ENCODE data around the gene RANBP1. TPM values are rescaled to one million over a fixed set of nuclear protein-coding genes. Genes with fewer than 3 reads are reported as not detected.

RANBP1 gene
- total RNA-seq, 1 donor from 2014 or later, result 177 TPM

DNA sequence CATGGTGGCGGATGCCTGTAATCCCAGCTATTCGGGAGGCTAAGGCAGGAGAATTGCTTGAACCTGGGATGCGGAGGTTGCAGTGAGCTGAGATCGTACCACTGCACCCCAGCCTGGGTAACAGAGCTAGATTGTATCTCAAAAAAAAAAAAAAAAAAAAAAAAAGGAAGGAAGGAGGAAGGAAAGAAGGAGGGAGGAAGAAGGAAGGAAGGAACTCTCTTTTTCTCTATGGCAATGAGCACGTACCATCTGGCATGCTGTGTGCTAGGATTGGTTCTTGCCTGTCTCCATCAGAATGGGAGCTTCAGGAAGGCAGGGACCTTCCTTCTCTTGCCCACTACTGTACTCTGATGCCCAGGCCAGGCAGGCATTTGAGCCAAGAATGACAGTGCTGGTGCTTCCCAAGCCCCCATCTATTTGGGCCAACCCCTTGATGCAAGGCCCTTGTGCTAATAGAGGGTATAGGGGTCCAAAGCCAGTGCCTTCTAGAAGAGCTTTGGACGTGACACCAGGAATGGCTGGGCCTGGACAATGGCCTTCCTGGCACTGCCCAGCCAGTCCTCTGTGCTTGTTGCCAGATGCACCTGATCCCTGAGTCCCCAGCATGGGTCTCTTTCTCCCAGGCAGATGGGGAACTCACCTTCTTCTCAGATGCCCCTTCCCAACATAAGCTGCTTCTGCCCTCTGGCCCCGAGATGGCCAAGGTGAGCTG is 46.4 kb upstream of the RANBP1 start:
- Histone ChIP-seq H3K27ac (no peak overlapping the region), H3K4me1 (no peaks in the 10 kb centered on the region), H3K27me3 (no peaks in the 10 kb centered on the region), H3K9me3 (no peaks in the 10 kb centered on the region), H3K36me3 (no peaks in the 10 kb centered on the region), H3K4me3 (no peak overlapping the region)
- TF ChIP-seq POLR2AphosphoS5 (IDR thresholded peaks at IDR 0.05; ENCODE audit: insufficient read depth in 1 of 2, low read depth in 1 of 2), result no peak
- TF ChIP-seq, protein P1, sequence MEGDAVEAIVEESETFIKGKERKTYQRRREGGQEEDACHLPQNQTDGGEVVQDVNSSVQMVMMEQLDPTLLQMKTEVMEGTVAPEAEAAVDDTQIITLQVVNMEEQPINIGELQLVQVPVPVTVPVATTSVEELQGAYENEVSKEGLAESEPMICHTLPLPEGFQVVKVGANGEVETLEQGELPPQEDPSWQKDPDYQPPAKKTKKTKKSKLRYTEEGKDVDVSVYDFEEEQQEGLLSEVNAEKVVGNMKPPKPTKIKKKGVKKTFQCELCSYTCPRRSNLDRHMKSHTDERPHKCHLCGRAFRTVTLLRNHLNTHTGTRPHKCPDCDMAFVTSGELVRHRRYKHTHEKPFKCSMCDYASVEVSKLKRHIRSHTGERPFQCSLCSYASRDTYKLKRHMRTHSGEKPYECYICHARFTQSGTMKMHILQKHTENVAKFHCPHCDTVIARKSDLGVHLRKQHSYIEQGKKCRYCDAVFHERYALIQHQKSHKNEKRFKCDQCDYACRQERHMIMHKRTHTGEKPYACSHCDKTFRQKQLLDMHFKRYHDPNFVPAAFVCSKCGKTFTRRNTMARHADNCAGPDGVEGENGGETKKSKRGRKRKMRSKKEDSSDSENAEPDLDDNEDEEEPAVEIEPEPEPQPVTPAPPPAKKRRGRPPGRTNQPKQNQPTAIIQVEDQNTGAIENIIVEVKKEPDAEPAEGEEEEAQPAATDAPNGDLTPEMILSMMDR (IDR thresholded peaks at IDR 0.05), result no peak
- no peak for TF ChIP-seq POLR2A (IDR thresholded peaks at IDR 0.05)
- DNase-seq (ENCODE audit: extremely low spot score in 2 of 2), result peak in 1 of 2 donors; percentile 84
- intact Hi-C loops (cut with DNase I), result no loop called here

DNA sequence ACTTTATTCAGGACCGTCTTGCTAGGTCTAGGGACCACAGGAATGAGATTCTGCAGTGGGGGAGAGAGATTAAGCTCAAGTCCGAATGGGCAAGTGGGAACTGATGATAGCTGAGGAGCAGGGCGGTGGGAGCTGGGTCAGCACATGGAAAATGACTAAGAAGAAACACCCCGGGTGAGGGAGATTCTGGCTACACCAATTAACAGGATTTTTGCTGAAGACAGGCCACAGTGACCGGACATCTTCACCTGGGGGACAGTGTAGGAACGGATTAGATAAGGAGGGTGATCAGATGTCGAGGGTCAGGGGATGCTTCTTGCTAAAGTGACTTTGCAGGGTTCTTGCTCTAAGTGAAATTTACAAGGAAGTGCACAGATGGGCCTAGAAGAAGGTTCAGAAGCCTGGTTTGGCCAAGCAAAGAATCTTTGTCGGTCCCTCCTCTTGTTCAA is 44.4 kb upstream of the RANBP1 start:
- Histone ChIP-seq H3K4me3 (no peak overlapping the region), H3K36me3 (no peaks in the 10 kb centered on the region), H3K9me3 (no peaks in the 10 kb centered on the region), H3K27me3 (no peaks in the 10 kb centered on the region), H3K4me1 (no peaks in the 10 kb centered on the region), H3K27ac (no peak overlapping the region)
- DNase-seq (ENCODE audit: extremely low spot score in 2 of 2), result no peak
- TF ChIP-seq, protein P1 (IDR thresholded peaks at IDR 0.05), result no peak
- no peak for TF ChIP-seq POLR2AphosphoS5 (IDR thresholded peaks at IDR 0.05; ENCODE audit: insufficient read depth in 1 of 2, low read depth in 1 of 2)
- TF ChIP-seq POLR2A (IDR thresholded peaks at IDR 0.05), result no peak
- intact Hi-C loops (cut with DNase I), result no loop called here

DNA sequence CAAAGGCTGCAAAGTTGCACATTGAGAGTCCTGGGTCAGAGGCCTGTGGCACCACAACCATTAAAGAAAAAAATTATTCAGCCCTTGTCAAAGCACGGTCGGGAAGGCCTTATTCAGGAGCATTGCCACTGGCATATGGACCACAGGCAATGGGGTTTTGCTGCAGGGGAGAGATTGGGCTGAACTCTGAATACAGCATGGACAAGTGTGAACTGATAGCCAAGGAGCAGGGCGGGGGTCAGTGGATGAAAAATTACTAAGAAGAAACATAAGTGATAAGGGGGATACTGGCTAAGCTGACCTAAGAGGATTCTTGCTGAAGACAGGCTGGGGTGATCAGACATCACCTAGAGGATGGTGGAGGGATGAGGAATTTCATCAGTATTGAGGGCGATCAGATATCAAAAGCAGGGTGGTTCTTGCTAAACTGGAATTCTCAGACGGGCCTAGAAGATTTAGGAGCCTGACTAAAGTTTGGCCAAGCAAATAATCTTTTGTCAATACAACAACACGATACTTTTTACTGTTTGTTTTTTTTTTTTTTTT is 39.2 kb upstream of the RANBP1 start:
- intact Hi-C loops (cut with DNase I), result loop anchor here (5.0 kb wide), 1 partner anchor 54 kb away; the partner anchor contains the start of gene TANGO2
- TF ChIP-seq, protein P1 (IDR thresholded peaks at IDR 0.05), result no peak
- TF ChIP-seq POLR2AphosphoS5 (IDR thresholded peaks at IDR 0.05; ENCODE audit: insufficient read depth in 1 of 2, low read depth in 1 of 2), result no peak
- TF ChIP-seq POLR2A (IDR thresholded peaks at IDR 0.05), result no peak
- DNase-seq (ENCODE audit: extremely low spot score in 2 of 2), result no peak

DNA sequence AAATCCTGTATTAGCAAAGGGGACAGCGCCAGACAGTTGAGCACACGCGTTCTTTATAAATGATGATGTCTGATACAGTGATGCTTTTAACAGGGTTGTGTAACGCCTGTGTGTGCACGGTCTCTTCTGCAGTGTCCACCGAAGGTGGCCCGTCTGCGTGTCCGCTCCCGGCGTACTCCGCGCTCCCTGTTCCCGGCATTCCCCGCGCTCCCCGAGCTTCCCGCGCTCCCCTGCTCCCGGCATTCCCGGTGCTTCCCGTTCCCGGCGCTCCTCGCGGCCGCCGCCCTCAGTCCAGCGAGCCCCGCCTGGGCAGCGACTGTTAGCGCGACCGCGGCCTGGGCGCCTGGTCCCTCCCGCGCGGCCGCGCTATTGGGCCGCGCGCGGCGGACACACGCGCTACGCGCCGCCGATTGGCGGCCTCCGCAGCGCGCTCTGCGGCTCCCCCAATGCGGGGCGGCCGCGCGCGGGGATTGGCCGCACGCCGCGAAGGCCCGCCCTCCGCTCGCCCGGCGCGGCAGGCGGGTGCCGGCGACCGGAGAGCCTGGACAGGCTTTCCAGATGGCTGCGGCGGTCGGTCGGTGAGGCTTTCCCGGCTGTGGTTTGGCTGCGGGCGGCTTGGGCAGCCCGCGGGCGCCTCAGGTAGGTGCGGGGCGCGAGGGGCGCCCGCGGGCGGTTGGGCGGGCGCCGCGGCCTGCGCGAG is 36.0 kb upstream of the RANBP1 start, which contains the start of gene DGCR8:
Gene DGCR8, plus strand, starts transcription at position 497 of the 700 bp plus-strand sequence. CDS start 5,723 bp downstream, outside the sequence.
- H3K36me3 ChIP-seq, result no peaks in the 10 kb centered on the region
- H3K27me3 ChIP-seq, result no peaks in the 10 kb centered on the region
- TF ChIP-seq POLR2A (IDR thresholded peaks at IDR 0.05) (peak in 1 of 2 donors; percentile 12), POLR2AphosphoS5 (IDR thresholded peaks at IDR 0.05; ENCODE audit: insufficient read depth in 1 of 2, low read depth in 1 of 2) (peak; percentile 79 to 92)
- TF ChIP-seq, protein P1 (IDR thresholded peaks at IDR 0.05), result no peak
- peak in 1 of 2 donors; percentile 93 for DNase-seq (ENCODE audit: extremely low spot score in 2 of 2)
- no peaks in the 10 kb centered on the region for H3K9me3 ChIP-seq
- peak within 1 kb of the TSS; percentile 76 to 79 for H3K4me3 ChIP-seq
- H3K4me1 ChIP-seq, result peaks cover 51% of the 10 kb centered on the region
- intact Hi-C loops (cut with DNase I), result loop anchor here (2.0 to 5.0 kb wide), 3 partner anchors 49 to 58 kb away; partner anchors contain the start of genes TANGO2 and ZDHHC8
- H3K27ac ChIP-seq, result peak within 1 kb of the TSS; percentile 81

More for the DNA sequence above, 39.2 kb upstream of the RANBP1 start:
- H3K36me3 ChIP-seq, result no peaks in the 10 kb centered on the region
- no peaks in the 10 kb centered on the region for H3K27me3 ChIP-seq
- H3K9me3 ChIP-seq, result no peaks in the 10 kb centered on the region
- no peak overlapping the region for H3K27ac ChIP-seq
- H3K4me3 ChIP-seq, result no peak overlapping the region
- peaks cover 19% of the 10 kb centered on the region for H3K4me1 ChIP-seq

All from vagina (tissue), 2 donors.